Measurements from ENCODE around the gene LIF.

GRCh38 chr22:30296324-30296723 is 49.8 kb upstream of the LIF start:
- TF ChIP-seq CTCF (IDR thresholded peaks at IDR 0.05) (no peak), ZFX (IDR thresholded peaks at IDR 0.05; ENCODE audit: borderline replicate concordance) (no peak)

All from 22Rv1 (cell line).